ENCODE measurements around the gene GARIN5A.

GRCh38 chr19:50468818-50469217 is 7.8 kb downstream of the GARIN5A start:
- no peak for TF ChIP-seq CTCF (IDR thresholded peaks at IDR 0.05 in 8 of 11, conservative IDR thresholded peaks at IDR 0.05 in 3 of 11)
- TF ChIP-seq POLR2AphosphoS5 (IDR thresholded peaks at IDR 0.05), result no peak
- TF ChIP-seq POLR2A (IDR thresholded peaks at IDR 0.05), result no peak
